HEK293 (cell line): ENCODE measurements around the gene OPN1SW.

Experiments
- CTCF ChIA-PET: fragments of 350-600 bp; formaldehyde crosslinking; extraction: SDS; loops from one replicate; lab custom pipeline; 2021; ENCODE audit warnings: antibody characterized with exemption; lab: Yijun Ruan, JAX
- POLR2A ChIA-PET: fragments of 300-600 bp; formaldehyde crosslinking; extraction: SDS; loops from one replicate; lab custom pipeline; 2020; ENCODE audit warnings: antibody characterized with exemption, inconsistent platforms; lab: Yijun Ruan, JAX
- H3K27ac ChIP-seq: fragments of 200-500 bp; sonication (Bioruptor generic); 2 replicates; pipeline ENCODE4 v1.5.1; 2014; ENCODE audit warnings: low read depth, low read length, control low read depth, inconsistent platforms; ENCODE audit errors: extremely low read depth
- H3K36me3 ChIP-seq, 2 experiments: fragments of 200-500 bp in 1 of 2; sonication (Bioruptor generic) in 1 of 2; 1 replicate in 1 of 2; 2 replicates in 1 of 2; pipeline ENCODE4 v1.5.1; 2014 to 2017; ENCODE audit warnings: inconsistent platforms in 2 of 2, low read length in 2 of 2; ENCODE audit not compliant: control insufficient read depth in 2 of 2, insufficient read depth in 1 of 2
- H3K4me1 ChIP-seq: fragments of 200-500 bp; sonication (Bioruptor generic); 2 replicates; pipeline ENCODE4 v1.5.1; 2014; ENCODE audit warnings: mild to moderate bottlenecking, low read length, inconsistent platforms; ENCODE audit not compliant: control insufficient read depth, insufficient read depth
- H3K4me3 ChIP-seq: 2 replicates; pipeline ENCODE4 v1.5.1; 2011; ENCODE audit warnings: low read depth, mild to moderate bottlenecking, control low read depth, low read length, moderate library complexity
- H3K9me3 ChIP-seq: fragments of 200-500 bp; sonication (Bioruptor generic); 2 replicates; pipeline ENCODE4 v1.5.1; 2014; ENCODE audit warnings: low read depth, low read length, inconsistent platforms; ENCODE audit not compliant: control insufficient read depth, insufficient read depth
- ELK4 ChIP-seq: IDR thresholded peaks from 2 replicates; pipeline ENCODE4 v1.6.1; 2011; ENCODE audit warnings: mild to moderate bottlenecking, low read depth, low read length, borderline replicate concordance
- HOXA7 ChIP-seq: sonication (generic); formaldehyde crosslinking; IDR thresholded peaks from 2 replicates; pipeline ENCODE4 v1.8.1; 2022; ENCODE audit warnings: missing genetic modification reagents, borderline replicate concordance
- HOXC10 ChIP-seq: sonication (generic); formaldehyde crosslinking; IDR thresholded peaks from 2 replicates; pipeline ENCODE4 v1.8.1; 2023; ENCODE audit warnings: mild to moderate bottlenecking, missing genetic modification reagents
- KLF10 ChIP-seq: fragments of 450-650 bp; IDR thresholded peaks from 2 replicates; pipeline ENCODE4 v1.5.1; 2018; ENCODE audit warnings: missing biosample characterization, mild to moderate bottlenecking, missing genetic modification characterization
- PRDM10 ChIP-seq: fragments of 450-650 bp; formaldehyde crosslinking; IDR thresholded peaks from 2 replicates; pipeline ENCODE4 v1.5.1; 2016; ENCODE audit warnings: missing biosample characterization, missing genetic modification characterization
- TRIM28 ChIP-seq: IDR thresholded peaks from 2 replicates; pipeline ENCODE4 v1.6.1; 2011; ENCODE audit warnings: low read length, control low read depth, borderline replicate concordance
- ZFP41 ChIP-seq: fragments of 450-650 bp; formaldehyde crosslinking; IDR thresholded peaks from 2 replicates; pipeline ENCODE4 v1.5.1; 2016; ENCODE audit warnings: missing biosample characterization, missing genetic modification characterization, borderline replicate concordance
- ZNF132 ChIP-seq: fragments of 450-650 bp; formaldehyde crosslinking; IDR thresholded peaks from 2 replicates; pipeline ENCODE4 v1.5.1; 2017; ENCODE audit warnings: missing biosample characterization, missing genetic modification characterization, borderline replicate concordance
- ZNF184 ChIP-seq: fragments of 450-650 bp; IDR thresholded peaks from 2 replicates; pipeline ENCODE4 v1.5.1; 2018; ENCODE audit warnings: missing biosample characterization, mild to moderate bottlenecking, missing genetic modification characterization
- ZNF221 ChIP-seq: fragments of 450-650 bp; formaldehyde crosslinking; IDR thresholded peaks from 2 replicates; pipeline ENCODE4 v1.5.1; 2017; ENCODE audit warnings: missing biosample characterization, missing genetic modification characterization, borderline replicate concordance
- ZNF335 ChIP-seq: fragments of 450-650 bp; formaldehyde crosslinking; conservative IDR thresholded peaks from 2 replicates; pipeline ENCODE4 v1.5.1; 2016; ENCODE audit warnings: missing biosample characterization, missing genetic modification characterization
- ZNF341 ChIP-seq: fragments of 450-650 bp; formaldehyde crosslinking; IDR thresholded peaks from 2 replicates; pipeline ENCODE4; 2016; ENCODE audit warnings: low read depth, missing biosample characterization, missing genetic modification characterization
- ZNF510 ChIP-seq: fragments of 450-650 bp; formaldehyde crosslinking; IDR thresholded peaks from 2 replicates; pipeline ENCODE4 v1.5.1; 2018; ENCODE audit warnings: mild to moderate bottlenecking, missing genetic modification characterization, missing biosample characterization; ENCODE audit not compliant: insufficient replicate concordance
- ZNF530 ChIP-seq: fragments of 450-650 bp; formaldehyde crosslinking; IDR thresholded peaks from 2 replicates; pipeline ENCODE4 v1.5.1; 2016; ENCODE audit warnings: low read depth, missing biosample characterization, missing genetic modification characterization
- ZNF544 ChIP-seq: fragments of 450-650 bp; formaldehyde crosslinking; IDR thresholded peaks from 2 replicates; pipeline ENCODE4 v1.5.0; 2017; ENCODE audit warnings: missing biosample characterization, missing genetic modification characterization
- ZNF558 ChIP-seq: fragments of 450-650 bp; formaldehyde crosslinking; IDR thresholded peaks from 2 replicates; pipeline ENCODE4 v1.5.1; 2016; ENCODE audit warnings: missing biosample characterization, missing genetic modification characterization
- ZNF600 ChIP-seq: fragments of 450-650 bp; formaldehyde crosslinking; IDR thresholded peaks from 2 replicates; pipeline ENCODE4 v1.5.1; 2016; ENCODE audit warnings: missing biosample characterization, missing genetic modification characterization
- ZNF785 ChIP-seq: fragments of 450-650 bp; formaldehyde crosslinking; IDR thresholded peaks from 2 replicates; pipeline ENCODE4 v1.5.1; 2016; ENCODE audit warnings: missing biosample characterization, missing genetic modification characterization
- TF ChIP-seq, protein P1 (sequence below): fragments of 450-650 bp; formaldehyde crosslinking; IDR thresholded peaks from 2 replicates; pipeline ENCODE4 v1.5.1; 2016; ENCODE audit warnings: missing biosample characterization, missing genetic modification characterization, borderline replicate concordance
- TF ChIP-seq, protein P2 (sequence below): fragments of 450-650 bp; formaldehyde crosslinking; IDR thresholded peaks from 2 replicates; pipeline ENCODE4 v1.5.1; 2016; ENCODE audit warnings: missing biosample characterization, missing genetic modification characterization

The OPN1SW gene, protein sequence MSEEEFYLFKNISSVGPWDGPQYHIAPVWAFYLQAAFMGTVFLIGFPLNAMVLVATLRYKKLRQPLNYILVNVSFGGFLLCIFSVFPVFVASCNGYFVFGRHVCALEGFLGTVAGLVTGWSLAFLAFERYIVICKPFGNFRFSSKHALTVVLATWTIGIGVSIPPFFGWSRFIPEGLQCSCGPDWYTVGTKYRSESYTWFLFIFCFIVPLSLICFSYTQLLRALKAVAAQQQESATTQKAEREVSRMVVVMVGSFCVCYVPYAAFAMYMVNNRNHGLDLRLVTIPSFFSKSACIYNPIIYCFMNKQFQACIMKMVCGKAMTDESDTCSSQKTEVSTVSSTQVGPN

GRCh38 chr7:128775744-128776474 is at the start of gene OPN1SW:
Gene OPN1SW, minus strand, starts transcription at chr7:128775794. Its CDS starts 13 bp downstream, at chr7:128775781.
- ChIA-PET CTCF (no interaction called here), POLR2A (no interaction called here)
- H3K27ac ChIP-seq = no peak within 1 kb of the TSS

More at GRCh38 chr7:128775744-128776474, at the start of gene OPN1SW:
- peaks cover 7 to 33% of the 10 kb centered on the region in 2 experiments; a peak in 2 of 3 replicates for H3K36me3 ChIP-seq
- no peak within 1 kb of the TSS for H3K4me3 ChIP-seq
- H3K4me1 ChIP-seq = no peaks in the 10 kb centered on the region
- TF ChIP-seq, protein P1, sequence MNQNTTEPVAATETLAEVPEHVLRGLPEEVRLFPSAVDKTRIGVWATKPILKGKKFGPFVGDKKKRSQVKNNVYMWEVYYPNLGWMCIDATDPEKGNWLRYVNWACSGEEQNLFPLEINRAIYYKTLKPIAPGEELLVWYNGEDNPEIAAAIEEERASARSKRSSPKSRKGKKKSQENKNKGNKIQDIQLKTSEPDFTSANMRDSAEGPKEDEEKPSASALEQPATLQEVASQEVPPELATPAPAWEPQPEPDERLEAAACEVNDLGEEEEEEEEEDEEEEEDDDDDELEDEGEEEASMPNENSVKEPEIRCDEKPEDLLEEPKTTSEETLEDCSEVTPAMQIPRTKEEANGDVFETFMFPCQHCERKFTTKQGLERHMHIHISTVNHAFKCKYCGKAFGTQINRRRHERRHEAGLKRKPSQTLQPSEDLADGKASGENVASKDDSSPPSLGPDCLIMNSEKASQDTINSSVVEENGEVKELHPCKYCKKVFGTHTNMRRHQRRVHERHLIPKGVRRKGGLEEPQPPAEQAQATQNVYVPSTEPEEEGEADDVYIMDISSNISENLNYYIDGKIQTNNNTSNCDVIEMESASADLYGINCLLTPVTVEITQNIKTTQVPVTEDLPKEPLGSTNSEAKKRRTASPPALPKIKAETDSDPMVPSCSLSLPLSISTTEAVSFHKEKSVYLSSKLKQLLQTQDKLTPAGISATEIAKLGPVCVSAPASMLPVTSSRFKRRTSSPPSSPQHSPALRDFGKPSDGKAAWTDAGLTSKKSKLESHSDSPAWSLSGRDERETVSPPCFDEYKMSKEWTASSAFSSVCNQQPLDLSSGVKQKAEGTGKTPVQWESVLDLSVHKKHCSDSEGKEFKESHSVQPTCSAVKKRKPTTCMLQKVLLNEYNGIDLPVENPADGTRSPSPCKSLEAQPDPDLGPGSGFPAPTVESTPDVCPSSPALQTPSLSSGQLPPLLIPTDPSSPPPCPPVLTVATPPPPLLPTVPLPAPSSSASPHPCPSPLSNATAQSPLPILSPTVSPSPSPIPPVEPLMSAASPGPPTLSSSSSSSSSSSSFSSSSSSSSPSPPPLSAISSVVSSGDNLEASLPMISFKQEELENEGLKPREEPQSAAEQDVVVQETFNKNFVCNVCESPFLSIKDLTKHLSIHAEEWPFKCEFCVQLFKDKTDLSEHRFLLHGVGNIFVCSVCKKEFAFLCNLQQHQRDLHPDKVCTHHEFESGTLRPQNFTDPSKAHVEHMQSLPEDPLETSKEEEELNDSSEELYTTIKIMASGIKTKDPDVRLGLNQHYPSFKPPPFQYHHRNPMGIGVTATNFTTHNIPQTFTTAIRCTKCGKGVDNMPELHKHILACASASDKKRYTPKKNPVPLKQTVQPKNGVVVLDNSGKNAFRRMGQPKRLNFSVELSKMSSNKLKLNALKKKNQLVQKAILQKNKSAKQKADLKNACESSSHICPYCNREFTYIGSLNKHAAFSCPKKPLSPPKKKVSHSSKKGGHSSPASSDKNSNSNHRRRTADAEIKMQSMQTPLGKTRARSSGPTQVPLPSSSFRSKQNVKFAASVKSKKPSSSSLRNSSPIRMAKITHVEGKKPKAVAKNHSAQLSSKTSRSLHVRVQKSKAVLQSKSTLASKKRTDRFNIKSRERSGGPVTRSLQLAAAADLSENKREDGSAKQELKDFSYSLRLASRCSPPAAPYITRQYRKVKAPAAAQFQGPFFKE (tag by site-specific recombination) = no peak
- TF ChIP-seq ZNF184 (tag by site-specific recombination) = no peak
- TF ChIP-seq ZNF558 (tag by site-specific recombination) = no peak
- no peak for TF ChIP-seq KLF10 (tag by site-specific recombination)
- no peak for TF ChIP-seq ZNF221 (tag by site-specific recombination)
- no peak for TF ChIP-seq ZNF335 (tag by site-specific recombination)
- TF ChIP-seq, protein P2, sequence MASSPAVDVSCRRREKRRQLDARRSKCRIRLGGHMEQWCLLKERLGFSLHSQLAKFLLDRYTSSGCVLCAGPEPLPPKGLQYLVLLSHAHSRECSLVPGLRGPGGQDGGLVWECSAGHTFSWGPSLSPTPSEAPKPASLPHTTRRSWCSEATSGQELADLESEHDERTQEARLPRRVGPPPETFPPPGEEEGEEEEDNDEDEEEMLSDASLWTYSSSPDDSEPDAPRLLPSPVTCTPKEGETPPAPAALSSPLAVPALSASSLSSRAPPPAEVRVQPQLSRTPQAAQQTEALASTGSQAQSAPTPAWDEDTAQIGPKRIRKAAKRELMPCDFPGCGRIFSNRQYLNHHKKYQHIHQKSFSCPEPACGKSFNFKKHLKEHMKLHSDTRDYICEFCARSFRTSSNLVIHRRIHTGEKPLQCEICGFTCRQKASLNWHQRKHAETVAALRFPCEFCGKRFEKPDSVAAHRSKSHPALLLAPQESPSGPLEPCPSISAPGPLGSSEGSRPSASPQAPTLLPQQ (tag by site-specific recombination) = no peak
- no peak for TF ChIP-seq ZNF600 (tag by site-specific recombination)
- no peak for TF ChIP-seq ZNF785 (tag by site-specific recombination)
- TF ChIP-seq ZNF544 (tag by site-specific recombination) = no peak
- no peak for TF ChIP-seq ZFP41
- no peak for TF ChIP-seq ZNF510 (tag by site-specific recombination)
- no peak for TF ChIP-seq ZNF530
- TF ChIP-seq TRIM28 = no peak
- TF ChIP-seq ZNF132 (tag by site-specific recombination) = no peak
- no peak for TF ChIP-seq HOXA7
- TF ChIP-seq PRDM10 (tag by site-specific recombination) = no peak
- no peak for TF ChIP-seq ZNF341
- TF ChIP-seq ELK4 = no peak
- no peak for TF ChIP-seq HOXC10 (CRISPR knock-in tag)
- no peaks in the 10 kb centered on the region for H3K9me3 ChIP-seq
